K562 (cell line): ENCODE results near the gene RBM25. TPM values are rescaled to one million over a fixed set of nuclear protein-coding genes. Genes with fewer than 3 reads are reported as not detected.

Experiments used
- ATAC-seq: fragments of 200-7000 bp; cut with Tn5 transposase; 3 replicates; pipeline ENCODE4 v1.9.1; 2020; ENCODE audit warnings: moderate library complexity
- BruUV-seq: library from RNA; stranded (reverse); fragments of 400-500 nt; replicated peaks from 2 replicates; lab custom pipeline; 2021; lab: Mats Ljungman, UMichigan
- CTCF ChIA-PET: fragments of 300-600 bp; formaldehyde crosslinking; extraction: SDS; loops from one replicate; lab custom pipeline; 2021; ENCODE audit warnings: low intra/inter-chr PET ratio; lab: Yijun Ruan, JAX
- POLR2A ChIA-PET: fragments of 300-600, 350-650 bp; sonication (Branson Sonifier 250); formaldehyde crosslinking; extraction: SDS; loops from one replicate; lab custom pipeline; 2021; ENCODE audit warnings: antibody characterized with exemption, inconsistent platforms; lab: Yijun Ruan, JAX
- DNase-seq, 4 experiments: peaks; one replicate each; pipeline versions ENCODE4 v3.0.0 to v3.0.0-alpha.2; 2011 to 2018; ENCODE audit warnings: low spot score in 3 of 4, mixed read lengths in 3 of 4; ENCODE audit errors: extremely low read depth in 1 of 4
- FAIRE-seq: peaks from 2 replicates; lab custom pipeline; 2011; peaks lifted over from hg19 to GRCh38; lab: Jason Lieb, UNC
- H2AFZ ChIP-seq: 2 replicates; pipeline ENCODE4 v1.6.0; 2011; ENCODE audit warnings: low read depth, low read length, control low read depth, inconsistent platforms
- H3K27ac ChIP-seq: fragments of 200-600 bp; 3 replicates; pipeline ENCODE4 v1.8.0; 2011; ENCODE audit warnings: low read depth, mild to moderate bottlenecking, control low read depth, inconsistent platforms, low read length, moderate library complexity, mixed read lengths; ENCODE audit errors: extremely low read depth
- H3K27me3 ChIP-seq, 2 experiments: fragments of 300-600 bp in 1 of 2; 2 replicates in 1 of 2; 3 replicates in 1 of 2; pipeline versions ENCODE4 v1.6.0 to v1.8.0; 2011; ENCODE audit warnings: inconsistent platforms in 2 of 2, low read length in 2 of 2, mild to moderate bottlenecking in 1 of 2, mixed read lengths in 1 of 2, moderate library complexity in 1 of 2; ENCODE audit not compliant: control insufficient read depth in 2 of 2, insufficient read depth in 2 of 2
- H3K36me3 ChIP-seq: fragments of 300-600 bp; 3 replicates; pipeline ENCODE4 v1.8.0; 2011; ENCODE audit warnings: mild to moderate bottlenecking, low read length, inconsistent platforms; ENCODE audit not compliant: control insufficient read depth, insufficient read depth
- H3K4me1 ChIP-seq, 2 experiments: fragments of 200-600 bp in 1 of 2; replicated peaks in 1 of 2; 2 replicates in 1 of 2; 3 replicates in 1 of 2; pipeline versions ENCODE4 v1.5.1 to v1.8.0; 2011; ENCODE audit warnings: inconsistent platforms in 2 of 2, low read length in 2 of 2, mild to moderate bottlenecking in 1 of 2, mixed read lengths in 1 of 2, moderate library complexity in 1 of 2; ENCODE audit not compliant: control insufficient read depth in 2 of 2, insufficient read depth in 2 of 2
- H3K4me2 ChIP-seq: 2 replicates; pipeline ENCODE4 v1.6.1; 2011; ENCODE audit warnings: low read length, control low read depth, inconsistent platforms, mixed read lengths; ENCODE audit not compliant: insufficient read depth
- H3K4me3 ChIP-seq: fragments of 200-600 bp; sonication (generic), shearing (Covaris generic); 2 replicates; pipeline ENCODE4 v1.5.1; 2016; ENCODE audit warnings: control low read depth, inconsistent platforms
- H3K79me2 ChIP-seq: fragments of 200-600 bp; 3 replicates; pipeline ENCODE4 v1.8.0; 2011; ENCODE audit warnings: low read length, inconsistent platforms; ENCODE audit not compliant: control insufficient read depth, insufficient read depth
- H3K9ac ChIP-seq, 2 experiments: 2 replicates each; pipeline versions ENCODE4 v1.6.0 to v1.6.1; 2011; ENCODE audit warnings: low read depth in 2 of 2, low read length in 2 of 2, control low read depth in 1 of 2, inconsistent platforms in 1 of 2, mild to moderate bottlenecking in 1 of 2, mixed read lengths in 1 of 2; ENCODE audit not compliant: insufficient read depth in 1 of 2
- H3K9me1 ChIP-seq: one replicate; pipeline ENCODE4 v1.6.0; 2011; ENCODE audit warnings: inconsistent platforms, mild to moderate bottlenecking, low read length, moderate library complexity; ENCODE audit not compliant: control insufficient read depth, insufficient read depth
- H3K9me3 ChIP-seq: replicated peaks from 2 replicates; pipeline ENCODE4 v1.5.1; 2011; ENCODE audit warnings: low read depth, low read length, inconsistent platforms; ENCODE audit not compliant: control insufficient read depth, insufficient read depth
- H4K20me1 ChIP-seq: replicated peaks from 2 replicates; pipeline ENCODE4 v1.6.1; 2011; ENCODE audit warnings: low read length, inconsistent platforms, mixed read lengths; ENCODE audit not compliant: control insufficient read depth, insufficient read depth
- HMGN3 ChIP-seq: IDR thresholded peaks from 2 replicates; pipeline ENCODE4 v1.6.1; 2011; ENCODE audit warnings: borderline replicate concordance, low read depth, mild to moderate bottlenecking, mixed read lengths, low read length; ENCODE audit not compliant: insufficient read length; ENCODE audit errors: extremely low read depth
- RFX7 ChIP-seq: fragments of 250-450 bp; sonication (Bioruptor Pico); IDR thresholded peaks from 2 replicates; pipeline ENCODE4 v1.5.1; 2021; ENCODE audit warnings: mild to moderate bottlenecking
- SETDB1 ChIP-seq: IDR thresholded peaks from one replicate; pipeline ENCODE4 v1.6.1; 2012; ENCODE audit warnings: low read length, control low read depth, inconsistent platforms
- SREBF1 ChIP-seq: fragments of 150-350 bp; IDR thresholded peaks from 2 replicates; pipeline ENCODE4 v1.6.1; 2014; ENCODE audit warnings: antibody characterized with exemption, low read depth, low read length, borderline replicate concordance
- TSC22D4 ChIP-seq: fragments of 450-650 bp; IDR thresholded peaks from 2 replicates; pipeline ENCODE4 v1.6.1; 2016; ENCODE audit warnings: missing genetic modification characterization, missing biosample characterization, control low read depth
- ZNF165 ChIP-seq: fragments of 250-450 bp; sonication (Bioruptor Pico); IDR thresholded peaks from 2 replicates; pipeline ENCODE4 v1.4.0; 2020; ENCODE audit warnings: borderline replicate concordance
- ZNF41 ChIP-seq: fragments of 250-450 bp; sonication (Bioruptor Pico); conservative IDR thresholded peaks from 2 replicates; pipeline ENCODE4 v1.4.0; 2020; ENCODE audit warnings: mild to moderate bottlenecking
- ZNF551 ChIP-seq: fragments of 250-450 bp; sonication (Bioruptor Pico); IDR thresholded peaks from 2 replicates; pipeline ENCODE4 v1.5.0; 2021; ENCODE audit warnings: mild to moderate bottlenecking, moderate library complexity
- WGBS: fragments of 100-300 bp; shearing (Covaris generic); methylation state at CpG from one replicate; pipeline ENCODE4 v1.1.6; 2016; ENCODE audit warnings: low coverage, mixed read lengths; ENCODE audit not compliant: insufficient coverage; ENCODE audit errors: missing lambda C conversion rate; 5-methylcytosine and 5-hydroxymethylcytosine counted together
- in situ Hi-C: fragments of 300-500 bp; cut with MboI; formaldehyde crosslinking; loops from 4 replicates; pipeline ENCODE4 v1.15.0; 2018; ENCODE audit warnings: inconsistent platforms, mixed read lengths
- intact Hi-C: fragments of 100-400 bp; cut with micrococcal nuclease; formaldehyde crosslinking; loops from 2 replicates; pipeline ENCODE4 v1.14.2; 2022
- polyA plus RNA-seq, 8 experiments: library from polyadenylated mRNA; depleted of rRNA in 4 of 8; stranded (reverse) in 5 of 8; unstranded in 3 of 8; fragments of >200 nt; fragmentation: Nextera tagmentation in 2 of 8; fragmentation: Illumina TruSeq in 1 of 8; extraction: Ambion mirVana in 2 of 8; extraction: Trizol in 1 of 8; gene quantifications; 2 replicates each; pipeline versions ENCODE4 v1.2.1 to v1.2.3, GENCODE V29; 2011 to 2014; ENCODE audit warnings: inconsistent platforms in 1 of 8, missing spikeins in 1 of 8
- total RNA-seq, 7 experiments: library from RNA; depleted of rRNA in 6 of 7; stranded (reverse); fragments of >200 nt in 6 of 7; fragmentation: Illumina TruSeq in 2 of 7; extraction: Trizol in 2 of 7; gene quantifications; 2 replicates each; pipeline versions ENCODE4 v1.2.1 to v1.2.3, GENCODE V29; 2011 to 2021; ENCODE audit warnings: low replicate concordance in 1 of 7
- TF ChIP-seq, protein P1 (sequence below): fragments of 250-450 bp; sonication (Bioruptor Pico); IDR thresholded peaks from 2 replicates; pipeline ENCODE4 v1.4.0; 2020; ENCODE audit warnings: mild to moderate bottlenecking, moderate library complexity
- TF ChIP-seq, protein P2 (sequence below): fragments of 250-450 bp; sonication (Bioruptor Pico); IDR thresholded peaks from 2 replicates; pipeline ENCODE4 v1.8.0; 2021; ENCODE audit warnings: moderate library complexity, mild to moderate bottlenecking, inconsistent platforms
- TF ChIP-seq, protein P3 (sequence below): fragments of 450-650 bp; formaldehyde crosslinking; conservative IDR thresholded peaks from 2 replicates; pipeline ENCODE4 v1.4.0; 2022; ENCODE audit warnings: mild to moderate bottlenecking, missing genetic modification characterization
- TF ChIP-seq, protein P4 (sequence below): fragments of 450-650 bp; formaldehyde crosslinking; IDR thresholded peaks from 2 replicates; pipeline ENCODE4 v1.4.0; 2020; ENCODE audit warnings: mild to moderate bottlenecking, moderate library complexity
- TF ChIP-seq, protein P5 (sequence below): fragments of 200-400 bp; formaldehyde crosslinking; IDR thresholded peaks from 2 replicates; pipeline ENCODE4 v1.6.1; 2017; ENCODE audit warnings: mild to moderate bottlenecking, low read depth, low read length, moderate library complexity

The RBM25 gene
- total and polyA plus RNA-seq, 9 of the 15 experiments (the other 6 are each of a cell fraction or from before 2014, with no cell fraction given): 28.6 to 80.1 (median 48.1) TPM

DNA sequence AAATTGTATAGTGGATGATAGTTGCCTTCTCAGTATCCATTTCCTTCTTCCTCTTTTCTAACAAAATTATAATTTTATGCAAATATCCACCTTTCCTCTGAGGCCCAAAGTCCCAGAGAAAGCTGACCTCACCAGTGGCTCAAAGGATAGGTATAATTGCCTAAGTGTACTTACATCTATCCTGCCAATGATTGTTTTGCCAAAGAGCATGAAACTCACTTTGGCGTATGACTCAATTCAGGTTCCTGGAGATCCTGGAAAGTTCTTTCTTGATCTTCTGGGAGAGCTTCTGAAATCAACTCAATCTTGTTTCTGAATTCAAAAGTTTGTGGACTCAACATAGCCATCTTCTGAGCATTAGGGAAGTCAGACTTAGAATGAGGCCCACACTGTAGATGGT is 10.5 kb upstream of the RBM25 start:
- no TSS peak for BruUV-seq
- Histone ChIP-seq H3K27me3 (no peaks in the 10 kb centered on the region), H3K4me2 (no peak overlapping the region), H3K36me3 (no peaks in the 10 kb centered on the region), H4K20me1 (no peaks in the 10 kb centered on the region), H3K9me3 (no peaks in the 10 kb centered on the region), H2AFZ (peak overlapping the region; percentile 42), H3K4me1 (no peaks in the 10 kb centered on the region; a peak in 1 of 5 replicates), H3K27ac (no peak overlapping the region), H3K9ac (no peak overlapping the region), H3K9me1 (no peaks in the 10 kb centered on the region), H3K4me3 (no peak overlapping the region), H3K79me2 (no peaks in the 10 kb centered on the region)
- no peak for TF ChIP-seq ZNF41 (CRISPR knock-in tag)
- TF ChIP-seq, protein P1, sequence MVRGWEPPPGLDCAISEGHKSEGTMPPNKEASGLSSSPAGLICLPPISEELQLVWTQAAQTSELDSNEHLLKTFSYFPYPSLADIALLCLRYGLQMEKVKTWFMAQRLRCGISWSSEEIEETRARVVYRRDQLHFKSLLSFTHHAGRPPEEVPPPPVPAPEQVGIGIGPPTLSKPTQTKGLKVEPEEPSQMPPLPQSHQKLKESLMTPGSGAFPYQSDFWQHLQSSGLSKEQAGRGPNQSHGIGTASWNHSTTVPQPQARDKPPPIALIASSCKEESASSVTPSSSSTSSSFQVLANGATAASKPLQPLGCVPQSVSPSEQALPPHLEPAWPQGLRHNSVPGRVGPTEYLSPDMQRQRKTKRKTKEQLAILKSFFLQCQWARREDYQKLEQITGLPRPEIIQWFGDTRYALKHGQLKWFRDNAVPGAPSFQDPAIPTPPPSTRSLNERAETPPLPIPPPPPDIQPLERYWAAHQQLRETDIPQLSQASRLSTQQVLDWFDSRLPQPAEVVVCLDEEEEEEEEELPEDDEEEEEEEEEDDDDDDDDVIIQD (CRISPR knock-in tag): no peak
- TF ChIP-seq ZNF165 (CRISPR knock-in tag): no peak
- no peak for TF ChIP-seq HMGN3
- TF ChIP-seq SREBF1: no peak
- no peak for TF ChIP-seq TSC22D4 (tag)
- no peak for TF ChIP-seq RFX7 (CRISPR knock-in tag)
- TF ChIP-seq ZNF551 (CRISPR knock-in tag): no peak
- TF ChIP-seq, protein P2, sequence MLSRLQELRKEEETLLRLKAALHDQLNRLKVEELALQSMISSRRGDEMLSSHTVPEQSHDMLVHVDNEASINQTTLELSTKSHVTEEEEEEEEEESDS (CRISPR knock-in tag): no peak
- TF ChIP-seq, protein P3, sequence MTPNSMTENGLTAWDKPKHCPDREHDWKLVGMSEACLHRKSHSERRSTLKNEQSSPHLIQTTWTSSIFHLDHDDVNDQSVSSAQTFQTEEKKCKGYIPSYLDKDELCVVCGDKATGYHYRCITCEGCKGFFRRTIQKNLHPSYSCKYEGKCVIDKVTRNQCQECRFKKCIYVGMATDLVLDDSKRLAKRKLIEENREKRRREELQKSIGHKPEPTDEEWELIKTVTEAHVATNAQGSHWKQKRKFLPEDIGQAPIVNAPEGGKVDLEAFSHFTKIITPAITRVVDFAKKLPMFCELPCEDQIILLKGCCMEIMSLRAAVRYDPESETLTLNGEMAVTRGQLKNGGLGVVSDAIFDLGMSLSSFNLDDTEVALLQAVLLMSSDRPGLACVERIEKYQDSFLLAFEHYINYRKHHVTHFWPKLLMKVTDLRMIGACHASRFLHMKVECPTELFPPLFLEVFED: no peak
- no peak for TF ChIP-seq SETDB1
- TF ChIP-seq, protein P4, sequence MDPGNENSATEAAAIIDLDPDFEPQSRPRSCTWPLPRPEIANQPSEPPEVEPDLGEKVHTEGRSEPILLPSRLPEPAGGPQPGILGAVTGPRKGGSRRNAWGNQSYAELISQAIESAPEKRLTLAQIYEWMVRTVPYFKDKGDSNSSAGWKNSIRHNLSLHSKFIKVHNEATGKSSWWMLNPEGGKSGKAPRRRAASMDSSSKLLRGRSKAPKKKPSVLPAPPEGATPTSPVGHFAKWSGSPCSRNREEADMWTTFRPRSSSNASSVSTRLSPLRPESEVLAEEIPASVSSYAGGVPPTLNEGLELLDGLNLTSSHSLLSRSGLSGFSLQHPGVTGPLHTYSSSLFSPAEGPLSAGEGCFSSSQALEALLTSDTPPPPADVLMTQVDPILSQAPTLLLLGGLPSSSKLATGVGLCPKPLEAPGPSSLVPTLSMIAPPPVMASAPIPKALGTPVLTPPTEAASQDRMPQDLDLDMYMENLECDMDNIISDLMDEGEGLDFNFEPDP (CRISPR knock-in tag): no peak
- TF ChIP-seq, protein P5, sequence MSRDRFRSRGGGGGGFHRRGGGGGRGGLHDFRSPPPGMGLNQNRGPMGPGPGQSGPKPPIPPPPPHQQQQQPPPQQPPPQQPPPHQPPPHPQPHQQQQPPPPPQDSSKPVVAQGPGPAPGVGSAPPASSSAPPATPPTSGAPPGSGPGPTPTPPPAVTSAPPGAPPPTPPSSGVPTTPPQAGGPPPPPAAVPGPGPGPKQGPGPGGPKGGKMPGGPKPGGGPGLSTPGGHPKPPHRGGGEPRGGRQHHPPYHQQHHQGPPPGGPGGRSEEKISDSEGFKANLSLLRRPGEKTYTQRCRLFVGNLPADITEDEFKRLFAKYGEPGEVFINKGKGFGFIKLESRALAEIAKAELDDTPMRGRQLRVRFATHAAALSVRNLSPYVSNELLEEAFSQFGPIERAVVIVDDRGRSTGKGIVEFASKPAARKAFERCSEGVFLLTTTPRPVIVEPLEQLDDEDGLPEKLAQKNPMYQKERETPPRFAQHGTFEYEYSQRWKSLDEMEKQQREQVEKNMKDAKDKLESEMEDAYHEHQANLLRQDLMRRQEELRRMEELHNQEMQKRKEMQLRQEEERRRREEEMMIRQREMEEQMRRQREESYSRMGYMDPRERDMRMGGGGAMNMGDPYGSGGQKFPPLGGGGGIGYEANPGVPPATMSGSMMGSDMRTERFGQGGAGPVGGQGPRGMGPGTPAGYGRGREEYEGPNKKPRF: no peak
- WGBS: 87% methylated on average over 1 of the region's 1 CpG
- CTCF ChIA-PET: no interaction called here
- FAIRE-seq (no peak), DNase-seq (no peak), ATAC-seq (no peak)
- POLR2A ChIA-PET: no interaction called here
- in situ Hi-C loops (loop anchor here (25.0 kb wide), 1 partner anchor 414 kb away; the partner anchor contains the start of gene NUMB), intact Hi-C loops (no loop called here)
